ENCODE results near the gene MYO5A. TPM values are rescaled to one million over a fixed set of nuclear protein-coding genes. Genes with fewer than 3 reads are reported as not detected.

Gene MYO5A
- total RNA-seq, 4 donors from 2014 or later, result 5.8 to 51.2 (median 10.2) TPM

GRCh38 chr15:52360229-52361203 lies 168.2 kb downstream of the MYO5A start:
- peak overlapping the region in 1 of 4 donors; percentile 2 for H3K27ac ChIP-seq
- intact Hi-C loops (cut with DNase I; ENCODE audit: low total_unique reads) (no loop called here), in situ Hi-C loops (cut with MboI; ENCODE audit: low sequenced_read_pairs in 4 of 4) (no loop called here)
- no peak overlapping the region for H3K4me3 ChIP-seq
- H3K9me3 ChIP-seq, result no peaks in the 10 kb centered on the region
- H3K36me3 ChIP-seq, result peaks cover 0 to 38% of the 10 kb centered on the region in 2 donors
- no peak for TF ChIP-seq POLR2A (IDR thresholded peaks at IDR 0.05)
- TF ChIP-seq CTCF (IDR thresholded peaks at IDR 0.05 in 4 of 5, conservative IDR thresholded peaks at IDR 0.05 in 1 of 5), result no peak
- no peaks in the 10 kb centered on the region for H3K27me3 ChIP-seq
- H3K4me1 ChIP-seq, result peaks cover 8 to 13% of the 10 kb centered on the region in 2 donors
- no peak for ATAC-seq
- no peak for DNase-seq

GRCh38 chr15:52359722-52360121 lies 169.0 kb downstream of the MYO5A start:
- in situ Hi-C loops (cut with MboI; ENCODE audit: low sequenced_read_pairs in 4 of 4), result no loop called here
- ATAC-seq, result no peak

GRCh38 chr15:52357949-52358348 lies 170.7 kb downstream of the MYO5A start:
- peaks cover 0 to 22% of the 10 kb centered on the region in 2 donors for H3K36me3 ChIP-seq
- H3K4me3 ChIP-seq, result no peak overlapping the region
- no peaks in the 10 kb centered on the region for H3K27me3 ChIP-seq
- in situ Hi-C loops (cut with MboI; ENCODE audit: low sequenced_read_pairs in 4 of 4), result no loop called here
- DNase-seq, result no peak
- TF ChIP-seq POLR2A (IDR thresholded peaks at IDR 0.05) (no peak), CTCF (IDR thresholded peaks at IDR 0.05 in 4 of 5, conservative IDR thresholded peaks at IDR 0.05 in 1 of 5) (no peak)
- H3K27ac ChIP-seq, result no peak overlapping the region
- intact Hi-C loops (cut with DNase I; ENCODE audit: low total_unique reads), result no loop called here
- H3K9me3 ChIP-seq, result no peaks in the 10 kb centered on the region
- peaks cover 8 to 11% of the 10 kb centered on the region in 2 donors for H3K4me1 ChIP-seq
- ATAC-seq, result no peak

More at GRCh38 chr15:52359722-52360121, 169.0 kb downstream of the MYO5A start:
- H3K36me3 ChIP-seq, result peaks cover 0 to 35% of the 10 kb centered on the region in 2 donors
- no peak overlapping the region for H3K4me3 ChIP-seq
- TF ChIP-seq CTCF (IDR thresholded peaks at IDR 0.05 in 4 of 5, conservative IDR thresholded peaks at IDR 0.05 in 1 of 5) (no peak), POLR2A (IDR thresholded peaks at IDR 0.05) (no peak)
- DNase-seq, result no peak
- H3K27me3 ChIP-seq, result no peaks in the 10 kb centered on the region
- no peak overlapping the region for H3K27ac ChIP-seq
- intact Hi-C loops (cut with DNase I; ENCODE audit: low total_unique reads), result no loop called here
- H3K9me3 ChIP-seq, result no peaks in the 10 kb centered on the region
- H3K4me1 ChIP-seq, result peaks cover 8 to 13% of the 10 kb centered on the region in 2 donors

- Histone ChIP-seq H3K4me3 (no peak overlapping the region), H3K27ac (no peak overlapping the region), H3K4me1 (no peaks in the 10 kb centered on the region), H3K9me3 (no peaks in the 10 kb centered on the region), H3K27me3 (no peaks in the 10 kb centered on the region), H3K36me3 (peaks cover 0 to 27% of the 10 kb centered on the region in 2 donors)
- in situ Hi-C loops (cut with MboI; ENCODE audit: low sequenced_read_pairs in 4 of 4) (no loop called here), intact Hi-C loops (cut with DNase I; ENCODE audit: low total_unique reads) (no loop called here)
- TF ChIP-seq CTCF (IDR thresholded peaks at IDR 0.05 in 4 of 5, conservative IDR thresholded peaks at IDR 0.05 in 1 of 5) (no peak), POLR2A (IDR thresholded peaks at IDR 0.05) (no peak)
- no peak for DNase-seq
- ATAC-seq, result no peak
These were observed 176.6 kb downstream of the MYO5A start for GRCh38 chr15:52352086-52352485.

Measured in gastrocnemius medialis (tissue), 4 donors.